Measurements from ENCODE around the gene ZNF439.

DNA sequence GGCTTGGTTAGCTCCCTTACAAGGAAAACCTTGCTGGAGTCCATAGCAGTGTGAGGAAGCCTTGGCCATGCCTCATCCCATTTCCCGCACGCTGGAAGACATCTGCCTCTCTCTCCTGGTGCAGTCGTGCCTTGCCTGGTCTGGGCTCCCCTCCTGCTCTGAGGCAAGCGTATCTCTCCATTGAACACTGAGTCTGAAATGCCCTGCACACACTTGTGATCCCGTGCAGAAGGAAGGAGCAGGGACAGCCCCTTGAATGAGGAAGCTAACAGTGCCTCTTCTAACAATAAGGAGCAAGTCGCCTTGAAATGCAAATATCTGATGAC is 34.9 kb upstream of the ZNF439 start:
- TF ChIP-seq CTCF (IDR thresholded peaks at IDR 0.05) = no peak
- TF ChIP-seq POLR2A (IDR thresholded peaks at IDR 0.05) = no peak
- no peak for TF ChIP-seq POLR2AphosphoS5 (IDR thresholded peaks at IDR 0.05)

Data from breast epithelium (tissue), 3 donors.